NOMO-1 treated with DMSO at 0.1 percent for 48 hours (cell line): ENCODE results near the gene PPIL1.

Source experiments
- DNase-seq: peaks from one replicate; lab custom pipeline; 2025; ENCODE audit not compliant: unreplicated experiment; lab: John Stamatoyannopoulos, UW

The PPIL1 gene

DNA sequence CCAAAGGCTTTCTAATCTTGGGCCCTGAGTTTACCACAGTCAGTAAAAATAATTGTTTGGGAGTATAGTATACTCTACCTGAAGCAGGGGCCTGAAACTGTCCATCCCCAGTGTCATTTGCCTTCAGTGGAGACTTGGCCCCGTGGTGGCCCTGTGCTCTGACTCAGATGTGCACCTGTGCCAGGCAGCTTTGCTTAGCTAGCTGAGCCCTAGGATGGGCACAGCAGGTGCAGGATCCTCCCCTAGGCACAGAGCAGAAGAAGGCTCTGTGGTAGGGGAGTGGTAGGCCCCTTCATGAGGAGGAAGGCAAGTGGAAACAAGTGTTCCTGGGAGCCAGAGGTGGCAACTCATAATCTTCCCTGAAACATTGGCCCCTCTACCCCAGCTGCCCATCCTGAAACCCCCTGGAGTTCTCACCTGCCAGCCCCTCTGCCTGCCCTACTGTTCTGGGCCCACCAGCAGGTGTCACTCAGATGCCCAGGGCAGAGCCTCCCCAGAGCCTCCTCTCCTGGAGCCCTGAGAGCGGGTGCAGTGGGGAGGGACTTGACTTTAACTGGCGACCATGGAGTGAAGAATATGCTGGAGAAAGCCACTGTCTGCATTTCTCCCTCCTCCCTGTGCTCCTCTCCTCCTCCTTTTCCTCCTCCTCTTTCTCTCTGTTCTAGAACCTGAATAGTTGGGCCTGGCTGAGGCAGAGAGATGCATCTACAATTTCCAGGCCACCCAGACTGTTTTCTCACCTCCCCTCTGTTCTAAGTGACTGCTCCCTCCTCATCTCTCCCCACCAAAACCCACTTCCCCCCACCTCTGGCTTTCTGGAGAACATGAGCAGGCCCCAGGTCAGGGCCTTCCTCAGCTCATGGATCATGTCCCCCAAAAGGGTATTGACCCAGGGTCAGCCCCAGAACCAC is 38.2 kb downstream of the PPIL1 start:
- no peak for DNase-seq

DNA sequence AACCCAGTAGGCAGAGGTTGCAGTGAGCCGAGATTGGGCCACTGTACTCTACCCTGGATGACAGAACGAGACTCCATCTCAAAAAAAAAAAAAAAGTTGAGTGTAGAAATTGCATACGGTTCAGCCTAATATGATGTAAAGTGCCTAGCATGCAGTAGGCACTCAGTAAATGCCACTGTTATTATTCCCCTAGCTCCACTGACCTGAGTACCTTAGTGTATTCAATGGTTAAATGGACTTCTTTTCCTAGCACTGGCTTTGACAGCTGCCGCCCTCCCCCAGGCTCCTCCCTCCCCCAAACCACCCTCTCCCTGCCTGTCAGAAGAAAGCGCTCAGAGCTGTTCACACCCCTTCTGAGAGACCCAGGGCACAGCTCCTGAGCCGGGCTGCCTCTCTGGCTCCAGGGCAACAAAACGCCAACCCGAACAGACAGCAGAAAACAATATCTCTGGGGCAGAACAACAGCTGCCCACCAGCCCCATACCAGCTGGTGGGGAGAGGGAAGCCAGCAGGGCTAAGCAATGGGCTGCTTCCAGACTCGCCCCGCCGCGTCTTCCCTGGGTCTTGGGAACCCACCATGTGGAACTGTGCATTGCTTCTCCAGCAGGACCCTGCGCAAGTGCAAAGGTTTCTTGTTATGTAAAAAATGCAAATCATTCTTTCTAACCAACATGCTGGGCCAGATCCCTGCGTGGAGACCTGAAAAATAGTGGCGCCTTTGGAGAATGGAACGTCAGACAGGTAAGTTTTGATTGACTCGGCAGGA is 39.8 kb downstream of the PPIL1 start:
- no peak for DNase-seq

DNA sequence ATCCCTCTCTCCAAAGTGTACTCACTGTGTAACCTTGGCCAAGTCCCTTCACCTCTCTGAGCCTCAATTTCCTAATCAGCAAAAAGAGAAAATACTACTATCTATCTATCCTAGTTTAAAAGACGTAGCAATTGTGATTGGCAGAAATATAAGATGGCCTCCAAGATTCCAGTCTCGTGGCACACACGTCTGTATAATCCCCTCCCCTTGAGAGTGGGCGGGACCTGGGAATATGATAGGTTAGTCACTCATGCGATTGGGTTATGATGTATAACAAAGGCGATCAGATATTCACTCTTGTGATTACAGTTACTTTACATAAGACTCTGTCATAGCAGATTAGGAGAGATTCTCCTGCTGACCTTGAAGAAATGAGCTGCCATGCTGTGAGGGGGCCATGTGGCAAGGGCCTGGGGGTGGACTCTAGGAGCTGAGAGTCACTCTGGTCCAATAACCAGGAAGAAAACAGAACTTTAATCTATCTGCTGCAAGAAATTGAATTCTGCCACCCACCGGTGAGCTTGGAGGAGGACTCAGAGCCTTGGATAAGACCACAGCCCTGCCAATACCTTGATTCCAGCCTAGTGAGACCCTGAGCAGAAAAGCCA is 41.3 kb downstream of the PPIL1 start:
- no peak for DNase-seq

- no peak for DNase-seq
These were observed 42.3 kb downstream of the PPIL1 start for GRCh38 chr6:36832313-36832712.

GRCh38 chr6:36830577-36830976 is 44.0 kb downstream of the PPIL1 start:
- DNase-seq: no peak

GRCh38 chr6:36829919-36830544 is 44.6 kb downstream of the PPIL1 start:
- no peak for DNase-seq

DNA sequence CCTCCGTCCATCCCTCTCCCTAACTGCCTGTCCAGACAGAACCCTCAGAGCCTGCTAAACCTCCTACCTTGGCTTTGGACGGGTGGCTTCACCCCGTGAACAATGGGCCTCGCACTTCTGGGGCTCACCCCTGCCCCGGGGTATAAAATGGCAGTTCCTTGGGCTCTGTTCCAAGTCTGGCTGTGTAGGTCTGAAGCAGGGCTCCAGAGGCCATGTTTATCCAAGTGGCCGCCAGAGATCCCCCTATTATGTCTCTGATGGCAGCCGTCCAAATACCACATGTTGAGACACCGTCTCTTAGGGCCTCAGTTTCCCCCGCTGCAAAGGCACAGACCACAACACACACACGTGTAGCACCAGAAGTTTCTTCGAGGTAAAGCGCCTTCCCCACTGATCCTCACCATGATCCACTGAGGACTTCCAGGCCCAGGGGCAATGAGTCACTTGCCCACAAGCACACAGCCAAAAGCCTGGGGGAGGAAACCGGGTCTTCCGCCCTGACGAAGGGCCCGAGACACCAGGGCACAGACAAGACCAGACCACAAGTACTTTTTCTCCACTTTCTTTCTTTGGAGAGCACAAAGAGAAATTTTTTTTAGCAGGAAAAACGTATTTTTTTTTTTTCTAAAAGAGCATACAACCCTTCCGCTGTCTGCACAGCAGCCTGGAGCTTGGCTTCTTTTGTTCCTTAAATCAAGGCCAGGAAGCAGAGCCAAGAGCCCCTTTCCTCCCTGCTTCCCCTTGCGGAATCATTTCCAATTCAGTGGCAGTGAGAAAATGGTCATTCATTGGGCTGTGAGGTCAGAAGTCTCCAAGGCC is 47.1 kb downstream of the PPIL1 start:
- peak; percentile 16 for DNase-seq

GRCh38 chr6:36826520-36827227 is 47.9 kb downstream of the PPIL1 start:
- DNase-seq: no peak

DNA sequence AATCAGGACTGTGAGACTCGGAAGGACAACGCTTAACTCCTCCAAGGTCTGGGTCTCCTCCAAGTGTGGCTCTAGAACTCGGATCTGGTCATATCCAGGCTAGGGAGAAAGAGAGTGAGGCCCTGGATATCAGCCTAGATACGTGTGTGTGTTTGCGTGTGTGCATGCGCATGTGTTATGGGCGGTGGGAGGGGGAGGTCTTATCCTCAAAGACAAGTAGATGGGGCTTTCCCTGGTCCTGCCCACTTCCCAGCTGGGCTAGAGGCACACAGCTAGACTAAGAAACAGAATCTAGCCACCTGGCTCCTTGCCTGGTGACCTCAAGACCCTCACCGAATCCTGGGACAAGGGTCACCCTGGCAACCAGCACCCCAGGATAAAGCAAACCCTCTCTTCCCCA is 48.6 kb downstream of the PPIL1 start:
- DNase-seq: no peak

GRCh38 chr6:36825452-36825851 is 49.2 kb downstream of the PPIL1 start:
- DNase-seq: no peak

- DNase-seq: no peak
These were observed 50.4 kb downstream of the PPIL1 start for GRCh38 chr6:36824253-36824652.

GRCh38 chr6:36823421-36824096 is 51.0 kb downstream of the PPIL1 start:
- DNase-seq: no peak

DNA sequence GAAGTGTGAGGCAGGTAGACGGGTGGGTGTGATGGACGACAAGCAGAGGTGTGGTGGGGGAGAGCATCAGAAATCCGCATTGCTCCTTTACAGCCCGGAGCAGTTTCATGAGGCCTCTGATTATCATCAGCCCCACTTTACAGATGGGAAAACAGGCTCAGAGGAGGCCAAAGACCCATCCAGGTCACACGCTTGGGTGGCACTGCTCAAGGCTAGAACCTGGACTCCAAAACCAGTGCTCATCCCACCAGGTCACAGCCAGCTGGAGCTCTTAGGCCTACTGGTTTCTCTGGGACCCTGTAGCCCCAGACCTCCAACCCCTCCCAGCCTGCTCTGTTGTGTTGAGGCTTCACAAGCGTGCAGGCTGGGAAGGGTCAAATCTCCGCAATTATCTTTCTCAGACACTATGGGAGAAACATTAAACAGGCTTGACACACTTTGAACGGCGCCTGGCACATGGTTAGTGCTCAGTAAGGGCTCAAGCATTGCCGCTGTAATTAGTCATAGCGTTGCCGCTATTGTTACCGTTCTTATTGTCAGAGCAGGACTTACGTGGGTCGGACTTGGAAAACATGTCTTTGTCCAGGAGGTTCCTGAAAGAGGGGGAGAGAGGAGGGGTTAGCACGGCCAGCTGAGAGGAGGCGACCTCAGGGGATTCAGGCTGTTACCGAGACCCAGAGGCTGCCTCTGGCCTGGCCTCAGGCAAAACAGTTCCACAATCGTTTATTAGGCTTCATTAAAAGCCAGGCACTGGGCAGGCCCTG is 51.9 kb downstream of the PPIL1 start:
- DNase-seq: no peak

DNA sequence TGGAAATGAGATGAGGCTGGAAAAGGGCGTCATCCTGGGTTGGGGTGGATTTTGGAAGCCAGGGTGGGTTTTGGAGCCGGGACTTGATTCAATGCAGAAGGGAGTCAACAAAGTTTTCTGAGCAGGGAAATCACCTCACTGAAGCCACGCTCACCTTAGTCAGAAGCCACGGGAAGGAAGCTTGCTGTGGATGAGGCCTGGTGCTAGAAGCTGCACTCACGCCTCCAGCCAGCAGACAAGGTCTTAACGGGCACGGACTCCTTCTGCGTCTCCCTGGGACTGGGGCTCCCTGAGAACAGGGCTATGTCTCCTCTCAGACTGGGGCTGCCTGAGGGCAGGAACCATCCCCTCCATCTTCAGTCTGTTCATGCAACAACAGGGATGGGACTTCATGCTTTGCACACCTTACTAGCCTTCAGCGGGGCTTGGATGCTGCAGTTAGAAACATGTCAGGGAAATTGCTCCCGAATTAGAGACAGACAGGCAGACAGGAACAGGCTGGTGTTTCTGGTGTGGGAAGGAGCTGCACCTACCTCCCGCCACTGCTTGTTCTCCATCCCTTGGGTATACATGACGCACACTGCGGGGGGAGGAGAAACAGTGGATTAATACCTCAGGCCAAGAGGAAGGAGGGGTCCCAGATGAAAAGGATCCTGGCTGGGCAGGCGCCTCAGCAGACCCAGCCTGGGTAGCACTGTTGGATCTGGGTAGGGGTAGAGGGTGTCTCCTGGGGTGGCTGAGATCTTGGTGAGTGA is 52.8 kb downstream of the PPIL1 start:
- DNase-seq: no peak

- no peak for DNase-seq
These were observed 53.7 kb downstream of the PPIL1 start for GRCh38 chr6:36820700-36821580.

- no peak for DNase-seq
These were observed 55.8 kb downstream of the PPIL1 start for GRCh38 chr6:36818756-36819155.

DNA sequence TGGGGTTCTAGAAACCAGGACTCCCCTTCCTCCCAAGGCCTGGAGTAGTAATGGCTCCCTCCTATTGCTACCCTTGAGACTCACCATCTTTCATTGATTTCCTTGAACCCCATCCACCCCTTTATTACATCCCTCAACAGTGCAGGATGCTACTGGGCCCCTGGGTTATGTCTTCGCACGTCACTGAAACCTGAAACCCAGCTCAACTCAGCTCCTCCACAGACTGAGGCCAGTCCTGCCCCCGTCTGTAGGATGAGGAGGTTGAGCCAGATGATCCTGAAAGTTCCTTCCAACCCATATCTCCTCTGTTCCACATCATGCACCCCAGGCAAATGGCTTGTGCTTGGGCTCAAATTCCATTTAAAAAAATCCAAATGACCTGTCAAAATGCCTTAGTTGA is 56.8 kb downstream of the PPIL1 start:
- no peak for DNase-seq
